PFSK-1 (cell line): Measurements from ENCODE around the gene FTSJ1.

Source experiments
- FOXP2 ChIP-seq: optimal IDR thresholded peaks from 2 replicates; pipeline ENCODE3; 2011; ENCODE audit warnings: borderline replicate concordance, control low read depth, inconsistent platforms; ENCODE audit not compliant: insufficient read depth; ENCODE audit errors: extremely low read length, extremely low read depth
- POLR2AphosphoS5 ChIP-seq: IDR thresholded peaks from 2 replicates; pipeline ENCODE4 v1.6.1; 2012; ENCODE audit warnings: low read depth, mild to moderate bottlenecking, control low read depth, low read length, moderate library complexity
- SIN3A ChIP-seq: IDR thresholded peaks from 2 replicates; pipeline ENCODE4 v1.6.1; 2012; ENCODE audit warnings: mild to moderate bottlenecking, low read length, moderate library complexity, borderline replicate concordance; ENCODE audit not compliant: insufficient read depth
- TAF1 ChIP-seq: IDR thresholded peaks from 2 replicates; pipeline ENCODE4 v1.6.1; 2012; ENCODE audit warnings: low read length, control low read depth, borderline replicate concordance; ENCODE audit not compliant: insufficient read depth
- TF ChIP-seq, protein P1 (sequence below), 2 experiments: IDR thresholded peaks; 2 replicates each; pipeline versions ENCODE4 v1.6.1 to v1.8.0; 2011 to 2012; ENCODE audit warnings: low read depth in 2 of 2, low read length in 2 of 2, control low read depth in 1 of 2, inconsistent platforms in 1 of 2, mild to moderate bottlenecking in 1 of 2, moderate library complexity in 1 of 2; ENCODE audit not compliant: insufficient read depth in 1 of 2

FTSJ1 gene

DNA sequence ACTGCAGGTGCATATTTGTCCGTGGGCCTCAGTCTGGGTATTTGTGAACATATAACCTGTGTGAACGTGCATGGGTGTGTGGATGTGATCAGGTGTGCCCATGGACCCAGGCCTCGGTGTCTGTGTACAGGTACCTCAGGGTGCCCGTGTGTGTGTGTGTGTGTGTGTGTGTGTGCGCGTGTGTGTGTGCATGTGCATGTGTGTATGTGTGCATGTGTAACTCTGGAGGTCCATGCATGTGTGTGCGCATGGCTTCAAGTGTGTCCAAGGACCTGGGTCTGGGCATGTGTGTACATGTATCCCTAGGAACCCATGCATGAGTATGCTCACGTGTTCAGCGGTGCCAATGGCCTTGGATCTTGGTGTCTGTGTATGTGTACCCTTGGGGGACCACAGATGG lies 15.8 kb downstream of the FTSJ1 start:
- TF ChIP-seq FOXP2 (no peak), POLR2AphosphoS5 (no peak), SIN3A (no peak), TAF1 (no peak)
- TF ChIP-seq, protein P1, sequence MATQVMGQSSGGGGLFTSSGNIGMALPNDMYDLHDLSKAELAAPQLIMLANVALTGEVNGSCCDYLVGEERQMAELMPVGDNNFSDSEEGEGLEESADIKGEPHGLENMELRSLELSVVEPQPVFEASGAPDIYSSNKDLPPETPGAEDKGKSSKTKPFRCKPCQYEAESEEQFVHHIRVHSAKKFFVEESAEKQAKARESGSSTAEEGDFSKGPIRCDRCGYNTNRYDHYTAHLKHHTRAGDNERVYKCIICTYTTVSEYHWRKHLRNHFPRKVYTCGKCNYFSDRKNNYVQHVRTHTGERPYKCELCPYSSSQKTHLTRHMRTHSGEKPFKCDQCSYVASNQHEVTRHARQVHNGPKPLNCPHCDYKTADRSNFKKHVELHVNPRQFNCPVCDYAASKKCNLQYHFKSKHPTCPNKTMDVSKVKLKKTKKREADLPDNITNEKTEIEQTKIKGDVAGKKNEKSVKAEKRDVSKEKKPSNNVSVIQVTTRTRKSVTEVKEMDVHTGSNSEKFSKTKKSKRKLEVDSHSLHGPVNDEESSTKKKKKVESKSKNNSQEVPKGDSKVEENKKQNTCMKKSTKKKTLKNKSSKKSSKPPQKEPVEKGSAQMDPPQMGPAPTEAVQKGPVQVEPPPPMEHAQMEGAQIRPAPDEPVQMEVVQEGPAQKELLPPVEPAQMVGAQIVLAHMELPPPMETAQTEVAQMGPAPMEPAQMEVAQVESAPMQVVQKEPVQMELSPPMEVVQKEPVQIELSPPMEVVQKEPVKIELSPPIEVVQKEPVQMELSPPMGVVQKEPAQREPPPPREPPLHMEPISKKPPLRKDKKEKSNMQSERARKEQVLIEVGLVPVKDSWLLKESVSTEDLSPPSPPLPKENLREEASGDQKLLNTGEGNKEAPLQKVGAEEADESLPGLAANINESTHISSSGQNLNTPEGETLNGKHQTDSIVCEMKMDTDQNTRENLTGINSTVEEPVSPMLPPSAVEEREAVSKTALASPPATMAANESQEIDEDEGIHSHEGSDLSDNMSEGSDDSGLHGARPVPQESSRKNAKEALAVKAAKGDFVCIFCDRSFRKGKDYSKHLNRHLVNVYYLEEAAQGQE (IDR thresholded peaks at IDR 0.05; ENCODE audit: insufficient read depth in 1 of 2, low read depth in 2 of 2, low read length in 2 of 2) = no peak

DNA sequence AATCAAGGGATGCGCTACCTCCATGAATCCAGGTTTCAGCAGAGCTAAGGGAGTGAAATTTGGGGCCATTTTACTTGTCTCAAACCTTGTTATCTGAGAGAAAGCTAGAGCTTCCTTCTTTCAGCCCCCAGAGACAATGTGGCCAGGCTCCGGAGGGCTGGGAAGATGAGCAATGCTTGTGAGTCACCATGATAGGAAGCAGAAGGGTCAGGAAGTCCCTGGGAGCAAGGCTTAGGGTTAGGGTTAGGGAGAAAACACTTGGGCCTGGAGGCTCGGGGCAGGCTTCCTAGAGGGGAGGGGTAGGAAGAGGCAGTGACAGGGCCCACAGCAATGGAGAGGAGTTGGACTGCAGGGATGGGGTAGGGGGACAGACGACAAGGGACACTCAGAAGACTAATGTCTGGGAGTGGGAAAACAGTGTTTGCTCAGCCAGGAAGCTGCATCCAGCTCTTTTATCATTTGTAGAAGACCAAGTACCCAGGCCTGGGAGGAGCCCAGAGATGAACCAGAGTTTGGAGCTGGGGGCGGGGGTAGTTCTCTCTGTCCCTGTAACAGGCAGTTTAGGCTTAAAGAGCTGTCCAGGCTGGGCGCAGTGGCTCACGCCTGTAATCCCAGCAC lies 16.4 kb downstream of the FTSJ1 start:
- TF ChIP-seq FOXP2 (no peak), SIN3A (no peak), TAF1 (no peak), POLR2AphosphoS5 (no peak)
- TF ChIP-seq, protein P1 (IDR thresholded peaks at IDR 0.05; ENCODE audit: insufficient read depth in 1 of 2, low read depth in 2 of 2, low read length in 2 of 2) = no peak

DNA sequence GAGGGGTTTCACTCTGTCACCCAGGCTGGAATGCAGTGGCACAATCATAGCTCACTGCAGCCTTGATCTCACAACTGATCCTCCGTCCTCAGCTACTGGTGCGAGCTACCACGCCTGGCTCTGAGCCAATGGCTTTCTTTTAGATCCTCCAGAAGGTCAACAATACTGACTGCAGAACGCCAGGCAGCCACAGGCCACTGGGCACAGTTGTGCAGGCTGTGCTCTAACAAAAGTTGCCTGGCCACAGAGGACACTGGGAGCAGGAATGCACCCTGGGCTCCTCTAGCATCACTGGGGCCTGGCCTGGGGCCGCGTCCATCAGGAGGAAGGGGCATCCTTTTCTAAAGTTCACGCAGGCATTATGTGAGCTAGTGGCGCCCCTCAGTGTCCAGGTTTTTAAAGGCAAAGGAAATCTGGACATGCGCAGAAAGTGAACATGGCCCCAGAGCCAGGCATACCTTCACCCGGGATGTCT lies 17.9 kb downstream of the FTSJ1 start:
- TF ChIP-seq TAF1 = no peak
- TF ChIP-seq FOXP2 = no peak
- no peak for TF ChIP-seq SIN3A
- TF ChIP-seq, protein P1 (IDR thresholded peaks at IDR 0.05; ENCODE audit: insufficient read depth in 1 of 2, low read depth in 2 of 2, low read length in 2 of 2) = no peak
- TF ChIP-seq POLR2AphosphoS5 = no peak

DNA sequence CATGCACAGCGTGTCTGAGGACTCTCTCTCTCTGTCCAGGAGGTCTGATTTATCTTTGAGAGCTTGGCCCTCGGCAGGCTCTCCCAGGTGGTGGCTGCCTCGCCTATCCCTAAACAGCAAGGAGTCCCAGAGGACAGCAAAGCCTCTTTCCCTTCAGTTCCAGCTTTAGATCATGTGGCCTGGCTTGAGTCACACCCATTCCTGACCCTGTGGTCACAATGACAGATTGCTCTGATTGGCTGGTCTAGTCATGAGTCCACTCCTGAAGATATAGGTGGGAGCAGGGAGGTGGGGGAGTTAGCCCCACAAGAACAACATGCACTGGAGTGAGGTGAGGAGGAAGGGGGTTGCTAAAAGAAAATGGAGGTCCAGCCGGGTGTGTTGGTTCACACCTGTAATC lies 20.7 kb downstream of the FTSJ1 start:
- TF ChIP-seq, protein P1 (IDR thresholded peaks at IDR 0.05; ENCODE audit: insufficient read depth in 1 of 2, low read depth in 2 of 2, low read length in 2 of 2) = no peak
- no peak for TF ChIP-seq SIN3A
- no peak for TF ChIP-seq TAF1
- no peak for TF ChIP-seq FOXP2
- TF ChIP-seq POLR2AphosphoS5 = no peak

DNA sequence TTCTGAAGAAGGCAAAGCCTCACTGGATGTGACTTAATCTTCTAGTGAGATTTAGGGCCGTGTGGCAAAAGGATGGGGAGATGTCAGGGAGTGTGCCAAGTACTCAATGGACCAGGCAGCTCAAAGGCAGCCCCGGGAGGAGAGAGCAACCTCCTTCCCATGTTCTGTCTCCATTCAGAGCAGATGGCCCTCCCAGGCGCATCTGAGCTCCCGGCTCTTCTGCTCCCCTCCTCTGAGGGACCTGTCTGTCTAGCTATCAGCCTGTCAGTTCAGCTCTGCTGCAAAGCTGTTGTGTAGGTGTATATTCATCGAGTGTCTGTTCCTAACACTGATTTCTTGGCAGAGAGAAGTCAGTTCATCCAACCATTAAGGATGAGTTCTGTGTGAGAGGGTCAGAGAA lies 21.9 kb downstream of the FTSJ1 start:
- TF ChIP-seq POLR2AphosphoS5 (no peak), SIN3A (no peak), FOXP2 (no peak), TAF1 (no peak)
- TF ChIP-seq, protein P1 (IDR thresholded peaks at IDR 0.05; ENCODE audit: insufficient read depth in 1 of 2, low read depth in 2 of 2, low read length in 2 of 2) = no peak
